ENCODE results near the gene KCNH4. TPM values are rescaled to one million over a fixed set of nuclear protein-coding genes. Genes with fewer than 3 reads are reported as not detected.
"Not testable (repeated sequence)": the region's sequence is repeated elsewhere in the genome, so short reads cannot be mapped to it uniquely, and the experiment has no call there.

Gene KCNH4
- total RNA-seq, 3 donors from 2014 or later: 0.06 to 0.10 TPM; not detected in 1

DNA sequence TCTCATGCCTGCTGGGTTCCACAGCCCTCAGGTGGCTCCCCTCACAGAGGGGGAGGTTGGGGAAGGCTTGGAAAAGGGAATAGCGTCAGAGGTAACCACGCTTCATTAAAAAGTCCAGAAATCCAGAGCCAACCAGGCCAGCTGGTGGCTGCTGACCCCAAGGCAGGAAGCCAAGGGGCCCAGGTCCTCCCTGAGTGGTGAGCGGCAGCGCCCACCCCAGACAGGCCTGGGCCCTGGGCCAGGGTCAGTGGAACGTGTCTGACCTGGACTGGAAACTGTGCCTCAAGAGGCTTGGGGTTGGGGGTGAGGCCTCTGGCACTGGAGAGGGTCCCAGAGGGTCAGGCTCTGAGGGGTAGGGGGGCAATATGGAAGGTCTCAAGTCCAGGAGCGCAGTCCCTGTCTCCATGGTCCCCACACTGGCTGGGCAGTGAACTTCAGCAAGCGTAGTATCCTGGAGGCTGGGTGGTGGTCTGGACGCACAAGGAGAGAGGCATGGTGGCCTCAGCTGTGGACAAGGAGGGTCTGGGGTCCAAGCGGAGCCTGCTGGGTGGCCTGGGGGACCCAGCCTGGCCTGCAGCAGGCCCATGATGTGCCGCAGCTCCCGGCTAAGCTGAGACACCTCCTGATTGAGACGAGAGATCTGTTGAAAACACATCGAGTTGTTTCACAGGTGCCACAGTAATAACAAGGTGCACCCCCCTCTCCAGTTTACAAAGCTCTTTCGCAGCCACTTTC is 21.0 kb downstream of the KCNH4 start:
- DNase-seq: no peak

DNA sequence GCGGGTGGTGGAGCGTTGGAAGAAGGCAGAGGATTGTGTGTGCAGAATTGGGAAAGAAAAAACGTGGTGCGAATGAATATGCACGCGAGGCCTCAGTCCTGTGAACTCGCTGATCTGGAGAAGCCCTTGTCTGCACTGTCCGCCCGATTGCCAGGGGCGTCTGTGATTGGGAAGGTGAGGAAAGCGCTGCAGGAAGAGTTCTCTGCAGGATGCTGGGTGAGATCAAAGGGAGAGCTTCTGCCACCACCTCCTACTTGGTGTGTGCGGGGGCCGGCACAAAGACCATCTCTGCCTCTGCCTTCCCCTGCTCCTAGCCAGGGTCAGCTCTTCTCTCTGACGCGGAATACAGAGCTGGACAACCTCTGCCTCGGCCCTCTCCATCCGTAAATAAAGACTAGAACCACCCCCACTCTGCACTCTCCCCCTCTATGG is 25.3 kb downstream of the KCNH4 start:
- Histone ChIP-seq H3K36me3 (ENCODE audit: low read depth) (no peaks in the 10 kb centered on the region), H3K4me1 (ENCODE audit: low read depth) (peaks cover 13% of the 10 kb centered on the region), H3K4me3 (no peak overlapping the region), H3K9me3 (no peaks in the 10 kb centered on the region)
- DNase-seq (no peak), ATAC-seq (no peak)
- TF ChIP-seq, protein P1, sequence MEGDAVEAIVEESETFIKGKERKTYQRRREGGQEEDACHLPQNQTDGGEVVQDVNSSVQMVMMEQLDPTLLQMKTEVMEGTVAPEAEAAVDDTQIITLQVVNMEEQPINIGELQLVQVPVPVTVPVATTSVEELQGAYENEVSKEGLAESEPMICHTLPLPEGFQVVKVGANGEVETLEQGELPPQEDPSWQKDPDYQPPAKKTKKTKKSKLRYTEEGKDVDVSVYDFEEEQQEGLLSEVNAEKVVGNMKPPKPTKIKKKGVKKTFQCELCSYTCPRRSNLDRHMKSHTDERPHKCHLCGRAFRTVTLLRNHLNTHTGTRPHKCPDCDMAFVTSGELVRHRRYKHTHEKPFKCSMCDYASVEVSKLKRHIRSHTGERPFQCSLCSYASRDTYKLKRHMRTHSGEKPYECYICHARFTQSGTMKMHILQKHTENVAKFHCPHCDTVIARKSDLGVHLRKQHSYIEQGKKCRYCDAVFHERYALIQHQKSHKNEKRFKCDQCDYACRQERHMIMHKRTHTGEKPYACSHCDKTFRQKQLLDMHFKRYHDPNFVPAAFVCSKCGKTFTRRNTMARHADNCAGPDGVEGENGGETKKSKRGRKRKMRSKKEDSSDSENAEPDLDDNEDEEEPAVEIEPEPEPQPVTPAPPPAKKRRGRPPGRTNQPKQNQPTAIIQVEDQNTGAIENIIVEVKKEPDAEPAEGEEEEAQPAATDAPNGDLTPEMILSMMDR (IDR thresholded peaks at IDR 0.05): no peak
- intact Hi-C loops (cut with DNase I, micrococcal nuclease): no loop called here

More for the DNA sequence above, 21.0 kb downstream of the KCNH4 start:
- no peak overlapping the region for H3K4me3 ChIP-seq
- TF ChIP-seq, protein P1 (IDR thresholded peaks at IDR 0.05): no peak
- no peaks in the 10 kb centered on the region for H3K36me3 ChIP-seq (ENCODE audit: low read depth)
- no peak for ATAC-seq
- no peaks in the 10 kb centered on the region for H3K9me3 ChIP-seq
- no peaks in the 10 kb centered on the region for H3K4me1 ChIP-seq (ENCODE audit: low read depth)
- intact Hi-C loops (cut with DNase I, micrococcal nuclease): no loop called here

DNA sequence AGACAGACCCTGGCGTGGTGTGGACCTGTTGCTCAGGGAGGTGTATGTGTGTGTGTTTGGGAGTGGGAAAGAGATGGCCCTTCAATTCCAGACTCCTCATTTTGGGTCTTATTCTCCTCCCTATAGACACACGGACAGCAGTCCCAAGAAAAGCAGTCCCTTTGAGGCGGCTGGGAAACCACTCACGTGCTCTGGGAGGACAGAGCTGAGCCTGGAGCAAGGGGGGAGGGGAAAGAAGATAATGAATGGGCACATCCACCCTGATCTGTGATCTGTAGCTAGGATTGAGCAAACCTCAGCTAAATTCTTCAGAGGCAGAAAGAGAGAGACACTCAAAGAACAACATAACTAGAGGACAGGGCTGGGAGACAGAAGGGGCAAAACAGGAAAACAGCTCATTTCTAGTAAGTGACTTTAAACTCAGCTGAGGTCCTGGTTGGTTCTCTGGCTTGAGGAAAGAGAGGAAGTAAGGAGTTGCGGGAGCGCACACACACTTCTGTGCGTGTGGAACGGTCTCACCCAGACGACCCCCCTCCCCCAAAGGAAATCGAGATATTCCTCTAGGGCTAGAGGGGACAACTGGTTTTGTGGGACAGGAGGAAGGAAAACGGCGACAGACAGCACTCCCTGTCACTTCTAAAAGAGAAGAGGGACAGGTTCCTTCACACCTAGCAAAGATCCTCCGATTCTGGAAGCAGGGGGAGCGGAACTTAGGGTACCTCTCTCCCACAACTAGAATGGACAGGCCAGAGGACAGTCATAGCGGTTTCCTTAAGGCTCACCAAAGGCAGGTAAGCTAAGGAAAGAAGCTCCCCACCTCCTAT is 26.8 kb downstream of the KCNH4 start:
- H3K36me3 ChIP-seq (ENCODE audit: low read depth): no peaks in the 10 kb centered on the region
- intact Hi-C loops (cut with DNase I, micrococcal nuclease): no loop called here
- TF ChIP-seq, protein P1 (IDR thresholded peaks at IDR 0.05): no peak
- DNase-seq (no peak), ATAC-seq (peak; percentile 1)
- peak overlapping the region; percentile 83 for H3K4me3 ChIP-seq
- peaks cover 13% of the 10 kb centered on the region for H3K4me1 ChIP-seq (ENCODE audit: low read depth)
- no peaks in the 10 kb centered on the region for H3K9me3 ChIP-seq

DNA sequence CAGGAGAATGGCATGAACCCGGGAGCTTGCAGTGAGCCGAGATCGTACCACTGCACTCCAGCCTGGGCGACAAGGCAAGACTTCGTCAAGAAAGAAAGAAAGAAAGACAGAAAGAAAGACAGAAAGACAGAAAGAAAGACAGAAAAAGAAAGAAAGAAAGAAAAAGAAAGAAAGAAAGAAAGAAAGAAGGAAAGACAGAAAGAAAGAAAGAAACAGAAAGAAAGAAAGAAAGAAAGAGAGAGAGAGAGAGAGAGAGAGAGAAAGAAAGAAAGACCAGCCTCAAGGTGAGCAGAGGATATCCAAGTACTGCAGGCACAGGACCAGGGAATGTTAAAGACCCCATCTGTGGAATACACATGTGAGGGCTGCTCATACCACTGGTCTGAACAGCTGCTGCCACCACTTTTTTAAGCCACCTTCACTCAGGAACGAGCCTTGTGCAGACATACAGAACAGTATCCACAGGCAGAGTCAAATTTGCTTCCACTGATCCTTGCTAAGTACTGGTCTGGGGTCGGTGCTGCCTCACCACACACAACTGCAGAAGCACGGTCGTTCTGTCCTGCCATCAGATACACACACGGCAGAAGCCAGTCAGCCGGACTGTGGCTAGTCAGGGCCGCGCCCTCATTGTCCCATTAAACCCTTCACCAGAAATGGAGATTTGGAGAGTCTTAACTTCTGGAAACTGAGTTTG is 33.9 kb downstream of the KCNH4 start:
- no peak for DNase-seq
- no peak for ATAC-seq
- intact Hi-C loops (cut with DNase I, micrococcal nuclease): no loop called here
- no peaks in the 10 kb centered on the region for H3K9me3 ChIP-seq
- H3K4me3 ChIP-seq: no peak overlapping the region
- H3K36me3 ChIP-seq (ENCODE audit: low read depth): no peaks in the 10 kb centered on the region
- H3K4me1 ChIP-seq (ENCODE audit: low read depth): peaks cover 4% of the 10 kb centered on the region
- TF ChIP-seq, protein P1 (IDR thresholded peaks at IDR 0.05): no peak

DNA sequence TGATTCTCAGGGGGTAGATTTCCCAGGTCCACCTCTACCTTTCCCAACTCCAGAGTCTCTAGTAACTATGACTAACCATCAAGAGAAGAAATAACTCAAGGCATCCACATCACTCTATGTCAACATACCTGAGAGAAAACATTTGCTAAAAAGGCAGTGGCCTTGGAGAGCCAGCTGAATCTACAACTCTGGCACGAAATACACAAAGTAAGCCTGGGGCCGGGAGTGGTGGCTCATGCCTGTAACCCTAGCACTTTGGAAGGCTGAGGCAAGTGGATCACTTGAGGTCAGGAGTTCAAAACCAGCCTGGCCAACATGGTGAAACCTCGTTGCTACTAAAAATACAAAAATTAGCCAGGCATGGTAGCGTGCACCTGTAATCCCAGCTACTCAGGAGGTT is 37.8 kb downstream of the KCNH4 start:
- DNase-seq; H3K36me3 ChIP-seq (ENCODE audit: low read depth); H3K9me3 ChIP-seq; H3K4me1 ChIP-seq (ENCODE audit: low read depth); ATAC-seq; H3K4me3 ChIP-seq; intact Hi-C loops (cut with DNase I, micrococcal nuclease): not testable (repeated sequence)

All from mucosa of descending colon (tissue), 3 donors.